ENCODE measurements around the gene NKPD1.

NKPD1 gene

GRCh38 chr19:45160870-45161737, at the start of gene NKPD1:
Gene NKPD1, minus strand, starts transcription at chr19:45160982. Its CDS starts 832 bp downstream, at chr19:45160150.
- no peak for DNase-seq

- no peak for DNase-seq
Measured at GRCh38 chr19:45206328-45206727, 45.5 kb upstream of the NKPD1 start.

- DNase-seq: no peak
Measured at GRCh38 chr19:45205810-45206209, 45.0 kb upstream of the NKPD1 start.

GRCh38 chr19:45202637-45203036, 41.9 kb upstream of the NKPD1 start:
- no peak for DNase-seq

- no peak for DNase-seq
Measured at GRCh38 chr19:45200568-45200967, 39.8 kb upstream of the NKPD1 start.

GRCh38 chr19:45195764-45196163, 35.0 kb upstream of the NKPD1 start:
- no peak for DNase-seq

GRCh38 chr19:45191375-45191774, 30.6 kb upstream of the NKPD1 start:
- DNase-seq: no peak

- no peak for DNase-seq
Measured at GRCh38 chr19:45189971-45190370, 29.2 kb upstream of the NKPD1 start.

- peak; percentile 26 for DNase-seq
Measured at GRCh38 chr19:45187421-45188100, 26.8 kb upstream of the NKPD1 start.

GRCh38 chr19:45186509-45187334, 25.9 kb upstream of the NKPD1 start:
- DNase-seq: no peak

GRCh38 chr19:45184115-45184514, 23.3 kb upstream of the NKPD1 start:
- no peak for DNase-seq

- no peak for DNase-seq
Measured at GRCh38 chr19:45182758-45183157, 22.0 kb upstream of the NKPD1 start.

- DNase-seq: no peak
Measured at GRCh38 chr19:45180936-45181335, 20.2 kb upstream of the NKPD1 start.

- DNase-seq: no peak
Measured at GRCh38 chr19:45179892-45180370, 19.1 kb upstream of the NKPD1 start.

- no peak for DNase-seq
Measured at GRCh38 chr19:45179072-45179891, 18.5 kb upstream of the NKPD1 start.

GRCh38 chr19:45178262-45179071, 17.7 kb upstream of the NKPD1 start, which contains the start of gene BLOC1S3:
Gene BLOC1S3, plus strand, starts transcription at chr19:45178784. Its CDS starts 513 bp downstream, at chr19:45179297.
- peak; percentile 100 for DNase-seq

- peak; percentile 15 for DNase-seq
Measured at GRCh38 chr19:45177817-45178261, 17.1 kb upstream of the NKPD1 start, which contains the start of gene TRAPPC6A. Gene TRAPPC6A, minus strand, starts transcription at chr19:45178237. Its CDS starts 19 bp downstream, at chr19:45178218.

GRCh38 chr19:45175515-45176345, 14.9 kb upstream of the NKPD1 start:
- DNase-seq: no peak

- DNase-seq: peak; percentile 63
Measured at GRCh38 chr19:45173816-45174215, 13.0 kb upstream of the NKPD1 start.

GRCh38 chr19:45172611-45173208, 11.9 kb upstream of the NKPD1 start:
- no peak for DNase-seq

Measured in kidney glomerular epithelial cell (primary cell).